Type B pancreatic cell (in vitro differentiated cells): Measurements from ENCODE around the gene DAPK3. TPM values are rescaled to one million over a fixed set of nuclear protein-coding genes. Genes with fewer than 3 reads are reported as not detected.
"Not testable (repeated sequence)": the region's sequence is repeated elsewhere in the genome, so short reads cannot be mapped to it uniquely, and the experiment has no call there.

ENCODE experiments used
- DNase-seq: peaks from one replicate; pipeline ENCODE4 v3.0.0; 2021; ENCODE audit warnings: mixed read lengths; ENCODE audit not compliant: unreplicated experiment; ENCODE audit errors: extremely low spot score
- H3K27ac Mint-ChIP-seq: 2 replicates; pipeline ENCODE4 v1.8.0; 2021; ENCODE audit warnings: mild to moderate bottlenecking, mixed read lengths
- H3K27me3 Mint-ChIP-seq: 2 replicates; pipeline ENCODE4 v1.8.0; 2021; ENCODE audit warnings: mixed read lengths
- H3K36me3 Mint-ChIP-seq: 2 replicates; pipeline ENCODE4 v1.8.0; 2021; ENCODE audit warnings: mixed read lengths
- H3K4me1 Mint-ChIP-seq: one replicate; pipeline ENCODE4 v1.8.0; 2021; ENCODE audit warnings: mixed read lengths; ENCODE audit not compliant: unreplicated experiment
- H3K4me3 Mint-ChIP-seq: 2 replicates; pipeline ENCODE4 v1.8.0; 2021; ENCODE audit warnings: mild to moderate bottlenecking, mixed read lengths
- H3K9me3 Mint-ChIP-seq: 2 replicates; pipeline ENCODE4 v1.8.0; 2021; ENCODE audit warnings: mixed read lengths
- total RNA-seq: library from RNA; stranded (reverse); gene quantifications from 2 replicates; pipeline ENCODE4 v1.2.1, GENCODE V29; 2021; ENCODE audit warnings: low replicate concordance
- TF ChIP-seq, protein P1 (sequence below): fragments of 200-600 bp; sonication (generic); conservative IDR thresholded peaks from 2 replicates; pipeline ENCODE4 v1.5.0; 2021; ENCODE audit warnings: antibody characterized with exemption, mild to moderate bottlenecking

The DAPK3 gene
- total RNA-seq, 1 donor from 2014 or later = 83.5 TPM

DNA sequence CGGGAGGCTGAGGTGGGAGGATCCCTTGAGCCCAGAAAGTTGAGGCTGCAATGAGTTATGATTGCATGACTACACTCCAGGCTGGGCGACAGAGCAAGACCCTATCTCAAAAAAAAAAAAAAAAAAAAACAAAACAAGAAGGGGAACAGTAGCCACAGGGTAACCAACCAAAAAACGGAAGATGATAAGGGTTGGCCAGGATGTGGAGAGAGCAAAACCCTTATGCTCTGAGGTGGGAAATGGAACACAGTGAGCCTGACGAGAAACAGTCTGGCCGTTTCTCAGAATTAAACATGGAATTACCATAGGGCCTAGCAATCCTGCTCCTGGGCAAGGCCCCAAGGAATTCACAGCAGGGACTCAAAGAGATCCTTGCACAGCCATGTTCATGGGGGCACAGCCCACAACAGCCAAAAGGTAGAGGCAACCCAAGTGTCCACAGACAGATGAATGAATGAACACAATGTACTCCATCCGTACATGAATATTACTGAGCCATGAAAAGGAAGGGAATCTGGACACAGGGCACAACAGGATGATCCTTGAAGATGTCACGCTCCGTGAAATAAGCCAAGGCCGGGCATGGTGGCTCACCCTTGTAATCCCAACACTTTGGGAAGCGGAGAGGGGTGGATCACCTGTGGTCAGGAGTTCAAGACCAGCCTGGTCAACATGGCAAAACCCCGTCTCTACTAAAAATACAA lies 26.7 kb downstream of the DAPK3 start:
- DNase-seq = no peak
- no peaks in the 10 kb centered on the region for H3K9me3 Mint-ChIP-seq
- H3K4me1 Mint-ChIP-seq = no peaks in the 10 kb centered on the region
- no peaks in the 10 kb centered on the region for H3K36me3 Mint-ChIP-seq
- no peaks in the 10 kb centered on the region for H3K27me3 Mint-ChIP-seq
- H3K27ac Mint-ChIP-seq = no peak overlapping the region
- no peak overlapping the region for H3K4me3 Mint-ChIP-seq
- TF ChIP-seq, protein P1, sequence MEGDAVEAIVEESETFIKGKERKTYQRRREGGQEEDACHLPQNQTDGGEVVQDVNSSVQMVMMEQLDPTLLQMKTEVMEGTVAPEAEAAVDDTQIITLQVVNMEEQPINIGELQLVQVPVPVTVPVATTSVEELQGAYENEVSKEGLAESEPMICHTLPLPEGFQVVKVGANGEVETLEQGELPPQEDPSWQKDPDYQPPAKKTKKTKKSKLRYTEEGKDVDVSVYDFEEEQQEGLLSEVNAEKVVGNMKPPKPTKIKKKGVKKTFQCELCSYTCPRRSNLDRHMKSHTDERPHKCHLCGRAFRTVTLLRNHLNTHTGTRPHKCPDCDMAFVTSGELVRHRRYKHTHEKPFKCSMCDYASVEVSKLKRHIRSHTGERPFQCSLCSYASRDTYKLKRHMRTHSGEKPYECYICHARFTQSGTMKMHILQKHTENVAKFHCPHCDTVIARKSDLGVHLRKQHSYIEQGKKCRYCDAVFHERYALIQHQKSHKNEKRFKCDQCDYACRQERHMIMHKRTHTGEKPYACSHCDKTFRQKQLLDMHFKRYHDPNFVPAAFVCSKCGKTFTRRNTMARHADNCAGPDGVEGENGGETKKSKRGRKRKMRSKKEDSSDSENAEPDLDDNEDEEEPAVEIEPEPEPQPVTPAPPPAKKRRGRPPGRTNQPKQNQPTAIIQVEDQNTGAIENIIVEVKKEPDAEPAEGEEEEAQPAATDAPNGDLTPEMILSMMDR = no peak

DNA sequence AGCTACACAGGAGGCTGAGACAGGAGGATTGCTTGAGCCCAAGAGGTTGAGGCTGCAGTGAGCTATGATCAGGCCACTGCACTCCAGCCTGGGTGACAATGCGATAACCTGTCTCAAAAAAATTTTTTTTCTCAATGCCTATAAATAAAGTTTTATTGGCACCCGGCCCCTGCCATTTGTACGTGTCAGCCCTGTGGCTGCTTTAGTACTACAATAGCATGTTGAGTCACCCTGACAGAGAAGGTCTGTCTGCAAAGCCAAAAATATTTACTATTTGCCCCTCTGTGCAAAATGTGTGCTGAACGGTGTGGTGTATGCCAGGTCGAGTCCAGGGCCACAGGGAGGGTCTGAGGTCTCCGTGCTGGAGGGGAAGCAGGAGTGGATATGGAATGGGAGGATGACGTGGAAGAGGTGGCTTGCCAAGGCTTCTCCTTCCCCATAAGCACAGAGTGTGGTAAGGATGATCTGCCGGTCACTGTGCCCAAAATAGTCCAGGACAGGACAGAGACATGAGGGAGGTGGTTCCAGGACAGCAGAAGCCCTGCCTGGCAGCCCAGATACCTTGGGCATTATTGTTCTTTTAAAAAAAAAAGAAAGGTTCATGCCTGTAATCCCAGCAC lies 28.0 kb downstream of the DAPK3 start:
- no peaks in the 10 kb centered on the region for H3K36me3 Mint-ChIP-seq
- no peaks in the 10 kb centered on the region for H3K9me3 Mint-ChIP-seq
- H3K4me3 Mint-ChIP-seq = no peak overlapping the region
- TF ChIP-seq, protein P1 = no peak
- H3K27ac Mint-ChIP-seq = no peak overlapping the region
- no peak for DNase-seq
- H3K4me1 Mint-ChIP-seq = no peaks in the 10 kb centered on the region
- no peaks in the 10 kb centered on the region for H3K27me3 Mint-ChIP-seq

- H3K9me3 Mint-ChIP-seq, H3K36me3 Mint-ChIP-seq, H3K27ac Mint-ChIP-seq, H3K4me1 Mint-ChIP-seq, DNase-seq, H3K4me3 Mint-ChIP-seq: not testable (repeated sequence)
- peaks cover 11% of the 10 kb centered on the region for H3K27me3 Mint-ChIP-seq
These were observed 32.5 kb downstream of the DAPK3 start for GRCh38 chr19:3938300-3938950.

- Mint-ChIP-seq H3K9me3 (no peaks in the 10 kb centered on the region), H3K36me3 (no peaks in the 10 kb centered on the region), H3K27ac (no peak overlapping the region), H3K4me3 (no peak overlapping the region), H3K27me3 (peaks cover 16% of the 10 kb centered on the region), H3K4me1 (no peaks in the 10 kb centered on the region)
- DNase-seq = no peak
- TF ChIP-seq, protein P1 = no peak
These were observed 34.1 kb downstream of the DAPK3 start for GRCh38 chr19:3936506-3937442.

DNA sequence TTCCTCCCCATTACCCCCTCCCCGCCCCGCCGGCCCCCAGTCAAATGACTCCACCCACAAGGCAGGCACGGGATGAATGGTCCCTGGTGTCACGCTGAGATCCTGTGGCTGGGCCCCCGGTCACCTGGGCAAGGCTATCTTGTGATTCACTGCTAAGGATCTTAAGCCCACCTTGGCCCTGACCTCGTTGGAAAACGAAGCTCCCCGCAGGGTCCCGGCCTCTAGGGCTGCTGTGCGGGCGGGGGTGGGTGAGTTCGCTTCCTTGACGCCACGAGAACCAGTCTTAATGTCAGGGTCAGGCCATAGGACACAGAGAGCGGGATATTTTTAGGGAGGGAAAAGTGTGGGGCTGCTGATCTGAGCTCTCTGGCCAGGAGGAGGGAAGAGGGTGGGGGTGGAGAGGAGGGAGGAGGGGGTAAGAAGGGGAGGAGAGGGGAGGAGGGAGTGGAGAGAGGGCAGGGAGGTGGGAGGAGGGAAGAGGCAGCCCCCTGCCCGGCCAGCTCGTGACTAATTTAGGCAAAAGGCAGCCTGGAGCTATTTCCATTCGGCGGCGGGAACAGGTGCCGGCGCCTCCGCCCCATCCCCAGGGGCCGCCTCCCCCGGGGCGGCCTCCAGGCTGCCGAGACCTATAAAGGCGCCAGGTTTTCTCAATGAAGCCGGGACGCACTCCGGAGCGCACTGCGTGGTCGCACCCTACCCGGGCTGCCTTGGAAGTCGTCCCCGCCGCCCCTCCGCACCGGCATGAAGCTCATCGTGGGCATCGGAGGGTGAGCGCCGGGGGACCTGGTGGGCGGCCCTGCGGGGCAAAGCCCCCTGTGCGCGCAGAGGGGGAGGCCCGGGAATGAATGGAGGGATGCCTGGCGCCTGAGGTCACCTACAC lies 37.7 kb downstream of the DAPK3 start, which contains the start of gene NMRK2:
Gene NMRK2 (plus strand): TSS at position 139 of the 880 bp plus-strand sequence. CDS start 603 bp downstream, at position 742.
- Mint-ChIP-seq H3K9me3 (no peaks in the 10 kb centered on the region), H3K4me3 (peak within 1 kb of the TSS; percentile 44)
- DNase-seq = no peak

More for the DNA sequence above, 37.7 kb downstream of the DAPK3 start, which contains the start of gene NMRK2:
- H3K27ac Mint-ChIP-seq = no peak within 1 kb of the TSS
- TF ChIP-seq, protein P1 = no peak
- no peaks in the 10 kb centered on the region for H3K36me3 Mint-ChIP-seq
- peaks cover 4% of the 10 kb centered on the region for H3K4me1 Mint-ChIP-seq
- H3K27me3 Mint-ChIP-seq = peaks cover 22% of the 10 kb centered on the region
